Right ventricle myocardium superior (tissue), 1 donor: ENCODE measurements around the gene VPS25. TPM values are rescaled to one million over a fixed set of nuclear protein-coding genes. Genes with fewer than 3 reads are reported as not detected.
"Not testable (repeated sequence)": the region's sequence is repeated elsewhere in the genome, so short reads cannot be mapped to it uniquely, and the experiment has no call there.

ENCODE experiments used
- ATAC-seq: fragments of 200-7000 bp; cut with Tn5 transposase; one replicate; pipeline ENCODE4 v1.9.1; 2020; ENCODE audit warnings: mild to moderate bottlenecking; ENCODE audit not compliant: poor library complexity
- DNase-seq: peaks from one replicate; pipeline ENCODE4 v3.0.0-alpha.2; 2020
- intact Hi-C: fragments of 100-400 bp; cut with DNase I; formaldehyde crosslinking; loops from one replicate; pipeline ENCODE4 v1.11.2; 2022
- total RNA-seq: library from RNA; stranded (reverse); fragmentation: NEBNext Ultra II Directional; extraction: Animal tissue kit (Norgen Biotek cat#: 25700); gene quantifications from one replicate; pipeline ENCODE4 v1.2.1, GENCODE V29; 2021
- donor health status: DM: no; HTN: yes; CAD: no; lungs with severe emphysema.

VPS25 gene
- total RNA-seq, 1 donor from 2014 or later, result 30.3 TPM

DNA sequence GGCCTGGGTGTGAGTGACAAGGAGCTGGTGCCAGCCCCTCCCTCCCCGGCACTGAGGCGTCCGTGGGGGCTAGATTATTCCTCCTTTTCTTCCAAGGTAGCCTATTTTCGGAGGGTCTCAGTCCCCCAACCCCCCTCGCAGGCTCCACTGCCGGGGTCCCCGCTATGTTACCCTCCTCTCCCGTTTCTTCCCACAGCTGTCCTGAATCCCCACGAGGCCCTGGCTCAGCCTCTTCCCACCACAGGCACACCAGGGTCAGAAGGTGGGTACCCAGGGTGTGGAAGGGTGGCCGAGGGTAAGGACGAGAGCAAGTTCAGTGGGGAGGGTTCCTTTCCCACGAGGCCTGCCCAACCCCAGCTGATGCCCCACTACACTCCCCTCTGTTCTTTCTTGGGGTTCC lies 11.6 kb upstream of the VPS25 start:
- intact Hi-C loops, result loop anchor here (2.0 to 10.0 kb wide), 2 partner anchors 41 to 177 kb away; no protein-coding TSS in a partner anchor
- no peak for ATAC-seq
- no peak for DNase-seq

DNA sequence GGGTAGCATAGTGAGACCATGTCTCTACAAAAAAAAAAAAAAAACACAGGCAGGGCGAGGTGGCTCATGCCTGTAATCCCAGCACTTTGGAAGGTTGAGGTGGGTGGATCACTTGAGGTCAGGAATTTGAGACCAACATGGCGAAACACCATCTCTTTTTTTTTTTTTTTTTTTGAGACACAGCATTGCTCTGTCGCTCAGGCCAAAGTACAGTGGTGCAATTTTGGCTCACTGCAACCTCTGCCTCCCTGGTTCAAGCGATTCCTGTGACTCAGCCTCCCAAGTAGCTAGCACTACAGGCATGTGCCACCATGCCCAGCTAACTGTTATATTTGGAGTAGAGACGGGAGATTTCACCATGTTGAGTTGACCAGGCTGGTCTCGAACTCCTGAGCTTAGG lies 7.1 kb upstream of the VPS25 start:
- intact Hi-C loops, result loop anchor here (10.0 kb wide), 1 partner anchor 181 kb away; no protein-coding TSS in a partner anchor
- no peak for DNase-seq

DNA sequence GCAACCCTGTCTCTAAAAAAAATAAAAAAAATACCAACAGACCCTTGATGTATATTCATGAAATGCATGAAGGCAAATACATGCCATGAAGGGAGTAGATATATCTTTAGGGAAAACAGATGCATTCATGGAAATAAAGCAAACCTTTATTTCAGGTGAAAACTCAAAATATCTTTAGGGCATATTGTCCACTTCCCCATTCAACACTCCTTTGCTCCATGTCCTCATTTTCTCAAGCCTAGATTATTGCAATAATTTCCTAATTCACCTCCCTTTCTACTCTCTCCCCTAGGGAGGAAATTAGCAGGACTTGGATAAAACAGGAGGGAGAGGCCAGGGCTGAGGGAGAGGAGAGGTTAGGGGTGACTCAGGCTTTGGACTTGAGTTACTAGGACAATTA lies 5.7 kb upstream of the VPS25 start:
- no peak for DNase-seq
- ATAC-seq, result no peak
- intact Hi-C loops, result loop anchor here (10.0 kb wide), 1 partner anchor 183 kb away; no protein-coding TSS in a partner anchor

More for the DNA sequence above, 7.1 kb upstream of the VPS25 start:
- ATAC-seq, result no peak

DNA sequence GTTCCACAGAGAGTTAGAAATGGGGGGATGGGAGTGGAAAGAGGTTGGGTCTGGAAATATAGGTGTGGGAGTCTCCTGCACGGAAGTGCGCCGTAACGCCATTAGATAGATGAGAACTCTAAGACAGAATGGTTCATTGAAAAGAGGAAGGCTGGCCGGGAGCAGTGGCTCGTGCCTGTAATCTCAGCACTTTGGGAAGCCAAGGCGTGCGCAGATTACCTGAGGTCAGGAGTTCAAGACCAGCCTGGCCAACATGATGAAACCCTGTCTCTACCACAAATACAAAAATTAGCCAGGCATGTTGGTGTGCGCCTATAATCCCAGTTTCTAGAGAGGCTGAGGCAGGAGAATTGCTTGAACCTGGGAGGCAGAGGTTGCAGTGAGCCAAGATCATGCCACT lies 5.2 kb upstream of the VPS25 start:
- intact Hi-C loops, result loop anchor here (10.0 kb wide), 1 partner anchor 183 kb away; no protein-coding TSS in a partner anchor
- ATAC-seq, DNase-seq: not testable (repeated sequence)

DNA sequence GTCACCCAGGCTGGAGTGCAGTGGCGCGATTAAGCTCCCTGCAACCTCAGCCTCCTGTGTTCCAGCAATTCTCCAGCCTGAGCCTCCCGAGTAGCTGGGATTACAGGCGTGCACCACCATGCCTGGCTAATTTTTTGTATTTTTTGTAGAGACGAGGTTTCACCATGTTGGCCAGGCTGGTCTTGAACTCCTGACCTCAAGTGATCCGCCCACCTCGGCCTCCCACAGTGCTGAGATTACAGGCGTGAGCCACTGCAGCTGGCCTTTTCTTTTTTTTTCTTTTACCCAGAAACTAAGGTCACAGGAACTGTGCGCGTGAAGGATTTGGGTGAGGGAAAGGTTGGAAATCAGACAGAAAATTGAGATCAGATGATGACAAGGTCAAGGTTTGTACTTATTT lies 3.3 kb upstream of the VPS25 start:
- ATAC-seq, result not testable (repeated sequence)

DNA sequence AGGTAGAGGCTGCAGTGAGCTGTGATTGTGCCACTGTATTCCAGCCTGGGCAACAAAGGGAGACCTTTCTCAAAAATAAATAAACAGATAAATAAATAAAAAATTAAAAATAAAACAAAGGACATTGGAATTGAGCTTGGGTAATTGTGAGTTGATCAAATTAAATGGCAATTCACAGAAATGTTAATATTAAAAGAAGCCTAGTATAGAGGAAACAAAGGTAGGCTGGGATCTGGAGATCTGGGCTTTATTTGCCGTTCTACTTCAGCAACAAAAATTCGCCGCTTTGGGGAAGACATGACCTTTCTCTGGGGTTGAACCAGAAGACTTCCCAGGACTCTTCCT lies 332 bp upstream of the VPS25 start:
- intact Hi-C loops, result no loop called here
- no peak for DNase-seq
- no peak for ATAC-seq

More for the DNA sequence above, 3.3 kb upstream of the VPS25 start:
- intact Hi-C loops, result loop anchor here (10.0 kb wide), 1 partner anchor 185 kb away; no protein-coding TSS in a partner anchor
- DNase-seq, result not testable (repeated sequence)

DNA sequence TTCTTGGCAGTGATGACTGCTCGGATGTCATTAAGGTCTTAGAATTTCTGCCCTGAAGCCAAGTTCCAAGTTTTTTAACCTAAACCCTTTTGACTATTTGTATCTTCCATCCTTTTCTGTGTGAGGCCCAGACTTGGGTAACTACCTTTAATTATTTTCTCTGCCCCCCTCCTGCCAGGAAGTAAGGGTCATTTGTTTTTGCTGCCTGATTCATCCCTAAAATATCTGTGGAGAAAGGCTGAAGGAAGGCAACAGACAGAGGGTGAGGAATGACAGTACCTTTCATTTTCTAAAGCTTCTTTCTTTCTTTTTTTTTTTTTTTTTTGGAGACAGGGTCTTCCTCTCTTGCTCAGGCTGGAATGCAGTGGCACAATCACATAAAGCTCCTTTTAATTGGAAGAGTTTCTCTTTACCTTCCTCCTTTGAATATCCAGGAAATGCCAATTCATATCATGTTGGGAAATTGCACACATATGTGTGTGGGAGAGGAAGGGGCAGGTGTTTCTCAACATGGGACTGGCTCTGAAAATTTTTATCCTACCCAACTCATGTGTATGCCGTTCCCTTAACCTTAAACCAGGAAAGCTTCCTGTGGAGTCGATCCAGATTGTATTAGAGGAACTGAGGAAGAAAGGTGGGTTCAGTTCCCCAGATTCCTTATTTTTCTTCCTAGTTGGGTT lies 957 bp downstream of the VPS25 start:
- DNase-seq (no peak), ATAC-seq (no peak)
- intact Hi-C loops, result no loop called here

DNA sequence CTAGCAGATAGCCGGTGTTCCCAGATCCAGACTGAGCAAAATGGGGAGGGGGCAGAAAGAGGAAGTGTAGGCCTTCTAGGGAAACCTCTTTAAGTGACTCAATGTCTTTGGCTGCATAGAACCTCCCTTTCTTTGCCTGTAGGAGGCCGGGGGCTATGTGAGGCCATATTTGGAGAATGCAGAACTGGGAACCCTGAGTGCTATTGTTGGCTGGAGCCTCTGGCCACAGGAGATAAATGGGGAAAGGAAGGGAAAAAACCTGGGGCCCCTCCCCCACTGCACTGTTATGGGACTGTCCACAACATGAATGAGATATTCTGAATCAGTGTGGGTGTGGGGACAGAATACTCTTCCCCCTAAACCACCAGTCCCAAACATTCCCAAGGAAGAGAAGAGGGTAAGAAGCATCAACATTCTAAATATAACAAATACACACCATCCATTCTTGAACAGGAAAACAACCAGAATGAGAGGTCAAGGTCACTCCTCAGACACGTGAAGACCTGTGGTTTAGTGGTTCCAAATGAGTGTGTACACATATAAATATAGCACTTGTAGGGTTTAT lies 2.4 kb downstream of the VPS25 start:
- intact Hi-C loops, result no loop called here
- ATAC-seq (no peak), DNase-seq (no peak)

DNA sequence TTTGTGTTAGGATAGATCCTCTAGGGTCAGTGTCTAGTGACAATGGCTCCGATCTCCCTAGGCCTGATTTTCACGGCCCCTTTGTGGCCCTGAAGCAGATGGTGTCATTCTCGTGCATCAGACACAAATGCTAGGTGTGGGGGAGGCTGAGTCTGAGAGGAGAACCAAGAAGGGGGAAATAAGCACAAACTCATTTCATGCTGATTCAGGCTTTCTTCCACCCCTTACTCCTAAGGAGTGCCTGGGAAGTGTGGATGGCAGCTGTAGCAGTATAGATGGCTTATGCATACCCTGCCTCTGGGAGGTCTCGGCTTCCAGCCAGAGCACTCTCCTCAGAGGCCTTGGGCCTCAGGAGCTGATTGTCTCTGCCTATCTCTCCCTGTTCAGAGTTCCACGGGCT lies 5.3 kb downstream of the VPS25 start:
- intact Hi-C loops, result no loop called here
- DNase-seq (no peak), ATAC-seq (no peak)

DNA sequence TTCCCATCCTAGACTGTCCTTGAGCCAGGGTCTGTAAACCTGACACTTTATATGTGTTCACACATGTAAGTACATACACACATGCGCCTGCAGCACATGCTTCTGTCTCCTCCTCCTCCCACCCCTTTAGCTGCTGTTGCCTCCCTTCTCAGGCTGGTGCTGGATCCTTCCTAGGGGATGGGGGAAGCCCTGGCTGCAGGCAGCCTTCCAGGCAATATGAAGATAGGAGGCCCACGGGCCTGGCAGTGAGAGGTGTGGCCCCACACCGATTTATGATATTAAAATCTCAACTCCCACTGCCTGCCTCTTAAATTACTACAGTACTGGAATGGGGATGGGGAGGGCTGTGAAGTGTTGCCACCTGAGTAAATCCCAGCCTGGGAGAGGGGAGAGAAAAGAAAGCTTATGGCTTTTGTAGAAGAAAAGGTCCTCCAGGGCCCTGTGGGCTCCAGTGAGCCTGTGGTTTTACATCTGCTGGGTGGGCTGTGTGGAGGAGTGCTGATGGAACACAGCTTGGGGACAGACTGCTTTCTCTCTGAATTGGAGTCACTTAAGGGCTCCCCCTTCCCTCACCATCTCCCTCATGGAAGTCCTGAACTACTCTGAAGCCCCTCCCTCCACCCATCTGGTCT lies 6.2 kb downstream of the VPS25 start:
- no peak for DNase-seq
- intact Hi-C loops, result no loop called here
- ATAC-seq, result no peak

DNA sequence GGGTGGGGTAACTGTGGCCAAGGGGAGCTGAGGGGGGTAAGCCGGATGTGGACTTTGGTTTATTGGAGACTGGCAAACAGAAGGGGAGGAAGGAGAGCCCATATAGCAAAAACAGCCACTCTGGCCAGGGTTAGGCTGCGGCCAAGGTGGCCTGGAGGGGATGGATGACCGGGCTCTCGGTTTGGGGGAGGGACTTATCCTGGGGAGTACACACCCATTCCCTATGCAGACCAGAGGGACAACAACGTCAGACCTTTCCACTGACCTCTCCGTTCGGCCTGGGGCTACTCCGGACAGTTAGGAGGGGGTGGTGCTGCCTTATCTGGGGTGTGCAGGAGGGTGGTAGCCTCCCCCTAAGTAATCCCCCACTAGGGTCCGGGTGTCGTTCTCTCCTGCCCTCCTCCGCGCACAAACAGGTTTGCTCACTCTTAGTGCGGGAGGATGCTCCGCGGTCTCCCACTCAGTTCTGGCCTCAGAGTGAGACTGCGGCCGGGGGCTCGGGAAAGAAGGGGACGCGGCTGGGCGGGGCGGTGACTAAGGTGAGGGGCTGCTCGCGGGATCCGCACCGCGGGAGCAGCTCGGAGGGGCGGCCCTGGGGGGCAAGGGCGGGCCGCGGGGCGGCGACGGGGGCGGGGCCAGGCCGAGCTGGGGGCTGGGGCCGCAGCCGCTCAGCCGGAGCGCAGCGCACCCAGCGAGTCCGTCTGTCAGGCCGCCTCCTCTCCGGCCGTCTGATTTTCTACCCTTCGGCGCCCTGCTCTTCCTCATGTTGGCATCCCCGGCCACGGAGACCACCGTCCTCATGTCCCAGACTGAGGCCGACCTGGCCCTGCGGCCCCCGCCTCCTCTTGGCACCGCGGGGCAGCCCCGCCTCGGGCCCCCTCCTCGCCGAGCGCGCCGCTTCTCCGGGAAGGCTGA lies 6.9 kb downstream of the VPS25 start, which contains the start of gene WNK4:
Gene WNK4 (plus strand): TSS at position 675 of the 915 bp plus-strand sequence. CDS start 89 bp downstream, at position 764.
- DNase-seq, result no peak

DNA sequence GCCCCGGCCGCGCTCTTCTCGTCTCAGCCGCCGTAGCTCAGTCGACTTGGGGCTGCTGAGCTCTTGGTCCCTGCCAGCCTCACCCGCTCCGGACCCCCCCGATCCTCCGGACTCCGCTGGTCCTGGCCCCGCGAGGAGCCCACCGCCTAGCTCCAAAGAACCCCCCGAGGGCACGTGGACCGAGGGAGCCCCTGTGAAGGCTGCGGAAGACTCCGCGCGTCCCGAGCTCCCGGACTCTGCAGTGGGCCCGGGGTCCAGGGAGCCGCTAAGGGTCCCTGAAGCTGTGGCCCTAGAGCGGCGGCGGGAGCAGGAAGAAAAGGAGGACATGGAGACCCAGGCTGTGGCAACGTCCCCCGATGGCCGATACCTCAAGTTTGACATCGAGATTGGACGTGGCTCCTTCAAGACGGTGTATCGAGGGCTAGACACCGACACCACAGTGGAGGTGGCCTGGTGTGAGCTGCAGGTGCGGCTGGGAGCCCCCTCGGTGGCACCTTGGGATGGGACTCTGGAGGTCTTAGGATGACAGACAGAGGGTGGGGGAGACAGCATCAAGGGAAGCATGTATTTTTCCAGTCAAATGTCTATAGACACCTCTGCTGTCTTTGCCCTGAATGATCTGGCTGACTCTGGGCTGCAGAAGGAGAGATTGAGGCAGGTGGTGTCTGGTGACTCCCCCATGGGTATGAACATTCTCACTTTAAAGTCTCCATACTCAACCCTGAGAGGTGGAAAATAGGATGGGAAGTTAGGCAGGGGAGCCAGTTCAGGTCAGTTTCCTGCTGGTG lies 7.8 kb downstream of the VPS25 start:
- intact Hi-C loops, result no loop called here
- ATAC-seq, result no peak
- DNase-seq, result no peak

More for the DNA sequence above, 6.9 kb downstream of the VPS25 start, which contains the start of gene WNK4:
- intact Hi-C loops, result no loop called here
- ATAC-seq, result peak; percentile 55

DNA sequence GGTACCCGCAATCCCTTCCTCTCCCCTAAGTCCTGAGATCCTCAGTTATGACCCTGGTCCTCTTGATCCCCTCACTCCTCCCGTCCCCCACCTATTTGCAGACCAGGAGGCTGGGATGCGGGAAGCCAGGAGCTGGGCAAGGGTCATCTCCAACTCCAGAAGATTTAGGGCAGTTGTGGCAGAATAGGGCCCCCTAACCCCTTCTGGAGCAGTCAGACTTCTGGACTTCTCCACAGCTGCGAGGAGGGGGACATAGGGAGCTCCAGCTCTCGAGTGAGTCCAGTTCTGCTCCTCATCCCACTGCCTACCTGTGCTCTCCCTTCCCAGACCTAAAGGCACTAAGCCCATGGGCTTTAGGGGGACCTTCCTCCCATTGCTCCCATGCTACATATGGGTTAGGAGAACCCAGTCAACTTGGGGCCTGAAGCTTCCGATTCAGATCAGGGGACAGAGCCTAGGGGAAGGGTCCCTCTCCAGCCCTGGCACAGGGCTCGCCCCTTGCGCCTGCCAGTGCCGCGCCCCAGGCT lies 8.5 kb downstream of the VPS25 start:
- no peak for ATAC-seq
- no peak for DNase-seq
- intact Hi-C loops, result no loop called here

DNA sequence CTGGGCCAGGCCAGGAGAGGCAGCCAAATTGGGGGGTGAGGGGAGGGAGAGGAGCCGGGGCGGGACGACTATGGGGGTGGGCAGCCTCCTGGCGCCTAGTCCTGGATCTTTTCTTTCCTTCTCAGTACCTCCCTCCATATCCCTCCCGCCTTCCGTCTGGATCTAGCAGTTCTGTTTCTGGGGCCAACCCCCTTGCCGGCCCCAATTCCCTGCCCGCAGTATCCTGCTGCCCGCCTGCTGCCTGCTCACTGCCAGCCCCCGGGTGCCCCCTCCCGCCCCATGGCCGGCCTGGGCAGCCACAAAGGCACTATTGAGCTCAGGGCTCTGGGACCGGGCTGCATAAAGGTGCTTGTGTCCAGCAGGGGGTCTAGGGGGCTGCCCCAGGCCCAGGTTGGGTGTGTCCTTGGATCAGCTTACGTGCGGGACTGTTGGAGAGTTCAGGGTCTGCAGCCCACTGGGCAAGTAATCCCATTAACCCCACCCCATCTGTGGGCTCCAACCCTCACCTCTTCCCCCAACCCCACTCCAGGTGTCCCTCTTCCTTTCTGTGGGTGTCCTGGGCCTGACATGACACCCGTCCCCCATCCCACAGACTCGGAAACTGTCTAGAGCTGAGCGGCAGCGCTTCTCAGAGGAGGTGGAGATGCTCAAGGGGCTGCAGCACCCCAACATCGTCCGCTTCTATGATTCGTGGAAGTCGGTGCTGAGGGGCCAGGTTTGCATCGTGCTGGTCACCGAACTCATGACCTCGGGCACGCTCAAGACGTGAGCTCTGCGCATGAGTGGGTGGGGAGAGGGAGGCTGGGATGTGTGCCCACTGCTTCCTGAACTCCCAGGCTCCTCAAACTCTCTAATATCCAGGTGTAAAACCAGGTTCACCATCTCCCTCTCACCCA lies 9.2 kb downstream of the VPS25 start:
- intact Hi-C loops, result no loop called here
- ATAC-seq, result no peak
- no peak for DNase-seq

DNA sequence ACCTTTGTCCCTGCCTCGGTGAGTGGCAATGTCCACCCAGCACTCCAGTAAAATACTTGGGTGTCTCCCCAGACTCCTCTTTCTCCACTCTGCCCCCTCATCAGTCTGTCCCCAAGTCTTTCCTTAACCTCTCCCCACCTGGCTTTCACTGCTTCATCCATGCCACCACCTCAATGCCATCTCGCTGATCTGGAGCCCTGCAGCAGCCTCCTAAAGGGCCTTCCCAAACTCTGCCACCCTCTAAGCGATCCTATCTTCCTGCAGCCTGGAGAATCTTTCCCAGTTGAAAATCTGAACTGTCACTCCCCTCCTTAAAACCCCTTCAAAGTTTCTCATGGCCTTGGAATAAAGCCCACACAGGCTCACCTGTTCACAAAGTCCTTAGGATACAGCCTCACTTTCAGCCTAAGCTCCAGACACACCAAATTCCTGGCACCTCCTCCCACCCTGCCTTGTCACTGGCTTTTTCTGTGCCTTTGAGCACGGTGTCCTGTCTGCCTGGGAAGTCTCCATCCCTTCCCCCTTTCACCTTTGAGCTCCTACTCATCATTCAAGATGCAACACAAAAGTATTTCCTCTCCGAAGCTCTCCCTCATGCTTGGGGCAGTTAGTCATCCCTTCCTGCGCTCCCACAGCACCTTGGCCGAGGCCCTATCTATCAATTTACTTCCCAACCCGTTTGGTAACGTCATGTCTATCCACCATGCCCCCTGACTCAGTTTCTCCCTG lies 10.0 kb downstream of the VPS25 start:
- ATAC-seq, result no peak
- intact Hi-C loops, result no loop called here
- no peak for DNase-seq

DNA sequence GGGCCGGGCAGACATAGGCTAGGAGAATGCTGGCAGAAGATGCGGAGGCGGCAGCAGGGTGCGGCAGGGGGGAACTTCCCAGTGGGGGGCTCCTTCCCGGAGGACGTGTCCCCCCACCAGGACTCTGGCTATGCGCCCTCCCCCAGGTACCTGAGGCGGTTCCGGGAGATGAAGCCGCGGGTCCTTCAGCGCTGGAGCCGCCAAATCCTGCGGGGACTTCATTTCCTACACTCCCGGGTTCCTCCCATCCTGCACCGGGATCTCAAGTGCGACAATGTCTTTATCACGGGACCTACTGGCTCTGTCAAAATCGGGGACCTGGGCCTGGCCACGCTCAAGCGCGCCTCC lies 10.5 kb downstream of the VPS25 start:
- intact Hi-C loops, result no loop called here
- ATAC-seq, result no peak
- DNase-seq, result no peak
